GM10266 (cell line): ENCODE results near the gene S100Z.
"Not testable (repeated sequence)": the region's sequence is repeated elsewhere in the genome, so short reads cannot be mapped to it uniquely, and the experiment has no call there.

ENCODE experiments used
- DNase-seq: peaks from one replicate; pipeline ENCODE4 v3.0.0; 2012; ENCODE audit errors: extremely low spot score
- TF ChIP-seq, protein P1 (sequence below): IDR thresholded peaks from 2 replicates; pipeline ENCODE4 v1.5.1; 2012; ENCODE audit warnings: mild to moderate bottlenecking, low read depth; ENCODE audit not compliant: control insufficient read depth, insufficient read depth; ENCODE audit errors: missing control alignments

The S100Z gene

GRCh38 chr5:76943006-76943405 lies 93.2 kb downstream of the S100Z start:
- no peak for DNase-seq
- TF ChIP-seq, protein P1, sequence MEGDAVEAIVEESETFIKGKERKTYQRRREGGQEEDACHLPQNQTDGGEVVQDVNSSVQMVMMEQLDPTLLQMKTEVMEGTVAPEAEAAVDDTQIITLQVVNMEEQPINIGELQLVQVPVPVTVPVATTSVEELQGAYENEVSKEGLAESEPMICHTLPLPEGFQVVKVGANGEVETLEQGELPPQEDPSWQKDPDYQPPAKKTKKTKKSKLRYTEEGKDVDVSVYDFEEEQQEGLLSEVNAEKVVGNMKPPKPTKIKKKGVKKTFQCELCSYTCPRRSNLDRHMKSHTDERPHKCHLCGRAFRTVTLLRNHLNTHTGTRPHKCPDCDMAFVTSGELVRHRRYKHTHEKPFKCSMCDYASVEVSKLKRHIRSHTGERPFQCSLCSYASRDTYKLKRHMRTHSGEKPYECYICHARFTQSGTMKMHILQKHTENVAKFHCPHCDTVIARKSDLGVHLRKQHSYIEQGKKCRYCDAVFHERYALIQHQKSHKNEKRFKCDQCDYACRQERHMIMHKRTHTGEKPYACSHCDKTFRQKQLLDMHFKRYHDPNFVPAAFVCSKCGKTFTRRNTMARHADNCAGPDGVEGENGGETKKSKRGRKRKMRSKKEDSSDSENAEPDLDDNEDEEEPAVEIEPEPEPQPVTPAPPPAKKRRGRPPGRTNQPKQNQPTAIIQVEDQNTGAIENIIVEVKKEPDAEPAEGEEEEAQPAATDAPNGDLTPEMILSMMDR: no peak

- TF ChIP-seq, protein P1: no peak
- no peak for DNase-seq
Measured at GRCh38 chr5:76944638-76945037, 94.8 kb downstream of the S100Z start.

DNA sequence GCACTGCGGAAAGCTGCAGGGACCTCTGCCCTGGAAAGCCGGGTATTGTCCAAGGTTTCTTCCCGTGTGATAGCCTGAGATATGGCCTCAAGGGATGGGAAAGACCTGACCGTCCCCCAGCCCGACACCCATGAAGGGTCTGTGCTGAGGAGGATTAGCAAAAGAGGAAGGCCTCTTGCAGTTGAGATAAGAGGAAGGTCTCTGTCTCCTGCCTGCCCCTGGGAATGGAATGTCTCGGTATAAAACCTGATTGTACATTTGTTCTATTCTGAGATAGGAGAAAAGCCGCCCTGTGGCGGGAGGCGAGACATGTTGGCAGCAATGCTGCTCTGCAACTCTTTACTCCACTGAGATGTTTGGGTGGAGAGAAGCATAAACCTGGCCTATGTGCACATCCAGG lies 95.4 kb downstream of the S100Z start:
- not testable (repeated sequence) for DNase-seq

DNA sequence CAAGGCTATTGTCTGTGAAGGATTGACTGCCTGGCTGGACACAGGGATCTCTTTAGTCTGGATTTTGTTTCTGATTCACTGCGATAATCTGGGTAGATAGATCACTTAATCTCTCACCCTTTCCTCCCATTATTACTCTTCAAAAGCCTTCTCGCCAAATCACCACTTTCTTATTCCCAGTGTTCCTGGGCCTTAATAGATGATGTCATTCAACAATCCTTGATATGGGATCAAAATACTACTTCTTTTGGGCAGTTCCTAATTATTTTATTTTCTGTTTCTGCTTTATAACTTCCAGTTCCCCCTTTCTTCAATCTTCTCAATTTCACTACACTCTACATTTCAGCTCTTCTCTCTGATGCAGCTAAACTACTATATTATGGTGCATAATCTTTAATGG lies 96.3 kb downstream of the S100Z start:
- TF ChIP-seq, protein P1: no peak
- DNase-seq: no peak

DNA sequence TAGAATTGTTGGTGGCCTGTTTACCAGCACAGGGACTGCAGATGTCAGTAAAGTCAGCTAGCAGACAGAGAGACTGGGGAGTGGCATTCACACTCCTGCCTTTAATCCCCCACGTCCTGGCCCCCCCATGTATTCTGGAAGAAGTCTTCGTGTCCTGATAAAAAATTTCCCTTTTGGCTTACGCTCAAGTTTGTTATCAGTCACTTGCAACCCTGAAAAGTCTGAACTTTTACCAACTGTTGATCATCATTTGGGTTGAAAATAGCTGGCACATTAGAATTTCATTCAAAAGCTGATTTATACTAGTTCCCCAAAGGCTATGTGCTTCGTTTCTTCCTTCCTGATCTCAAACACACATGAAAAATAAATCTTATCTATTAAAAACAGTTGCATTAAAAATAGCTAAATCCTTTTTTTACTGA lies 97.3 kb downstream of the S100Z start:
- no peak for DNase-seq

DNA sequence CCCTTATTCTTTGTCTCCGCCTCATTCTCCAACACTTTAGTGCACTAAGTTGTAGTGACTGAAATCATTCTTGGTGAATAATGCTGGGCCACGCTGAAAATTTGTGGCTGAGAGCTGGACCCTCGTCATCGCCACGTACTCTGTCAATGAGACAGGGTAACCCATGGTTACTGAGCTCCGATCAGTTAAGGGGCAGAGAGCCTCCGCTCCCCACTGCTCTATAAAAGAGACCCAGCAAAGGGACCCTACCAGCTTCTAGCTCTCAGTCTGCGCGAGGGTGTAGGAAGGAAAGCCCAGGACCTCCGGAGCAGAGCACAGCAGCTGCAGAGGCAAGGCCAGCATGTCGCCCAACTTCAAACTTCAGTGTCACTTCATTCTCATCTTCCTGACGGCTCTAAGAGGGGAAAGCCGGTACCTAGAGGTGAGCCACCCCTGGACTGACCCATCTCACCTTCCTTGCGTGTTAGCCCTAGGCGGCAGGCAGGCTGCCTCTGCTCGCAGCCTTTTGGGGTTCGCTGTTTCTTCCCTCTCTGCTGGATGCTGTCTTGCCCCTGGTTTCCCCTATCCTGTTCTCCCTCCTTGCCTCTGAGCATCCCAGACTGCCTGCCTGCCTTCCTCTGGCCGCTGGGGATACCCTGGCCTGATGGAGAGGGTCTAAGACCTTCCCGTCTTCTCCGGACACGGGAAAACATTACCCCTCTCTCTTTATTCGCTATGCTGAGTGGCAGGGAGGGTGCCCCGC lies 103.2 kb downstream of the S100Z start, which contains the start of gene CRHBP:
Gene CRHBP, plus strand, starts transcription at position 251 of the 742 bp plus-strand sequence. Its CDS starts 90 bp downstream, at position 341.
- peak; percentile 28 for DNase-seq
- TF ChIP-seq, protein P1: no peak

More for the DNA sequence above, 97.3 kb downstream of the S100Z start:
- TF ChIP-seq, protein P1: no peak

DNA sequence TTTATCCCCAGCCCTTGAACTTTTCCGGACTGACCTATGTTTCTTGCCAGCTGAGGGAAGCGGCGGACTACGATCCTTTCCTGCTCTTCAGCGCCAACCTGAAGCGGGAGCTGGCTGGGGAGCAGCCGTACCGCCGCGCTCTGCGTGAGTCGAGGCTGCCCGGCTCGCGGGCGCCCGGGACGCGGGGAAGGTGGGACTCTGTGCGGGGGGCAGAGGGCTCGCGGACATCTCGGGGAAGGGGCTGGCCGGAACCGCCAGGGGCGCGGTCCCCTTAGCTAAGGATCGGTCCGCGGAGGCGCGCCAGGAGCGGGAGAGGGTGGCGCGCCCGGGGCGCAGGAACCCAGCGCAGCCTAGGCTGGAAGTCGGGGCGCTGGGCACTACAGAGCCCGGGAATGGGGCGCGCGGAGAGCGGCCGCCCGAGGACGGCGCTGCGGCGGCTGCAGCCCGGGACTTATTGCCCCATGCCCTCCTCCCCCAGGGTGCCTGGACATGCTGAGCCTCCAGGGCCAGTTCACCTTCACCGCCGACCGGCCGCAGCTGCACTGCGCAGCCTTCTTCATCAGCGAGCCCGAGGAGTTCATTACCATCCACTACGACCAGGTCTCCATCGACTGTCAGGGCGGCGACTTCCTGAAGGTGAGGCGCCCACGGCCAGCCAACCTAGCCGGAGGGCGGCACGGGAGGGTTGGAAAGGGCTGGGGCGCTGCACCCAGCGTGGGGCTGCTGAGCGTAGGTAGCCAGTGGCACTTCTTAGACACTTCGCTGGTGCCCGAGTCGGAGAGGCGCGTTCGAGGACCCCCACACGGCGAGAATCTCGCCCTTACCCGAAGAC lies 104.0 kb downstream of the S100Z start:
- no peak for DNase-seq
- TF ChIP-seq, protein P1: no peak
